ENCODE data around the gene CHST8.

CHST8 gene

GRCh38 chr19:33675501-33676124, 53.9 kb downstream of the CHST8 start:
- no peak for DNase-seq

- DNase-seq, result no peak
Observed at GRCh38 chr19:33676999-33677665, 55.4 kb downstream of the CHST8 start.

GRCh38 chr19:33677745-33678426, 56.1 kb downstream of the CHST8 start:
- DNase-seq, result no peak

- DNase-seq, result peak; percentile 79
Observed at GRCh38 chr19:33678796-33679585, 57.2 kb downstream of the CHST8 start.

- DNase-seq, result no peak
Observed at GRCh38 chr19:33679696-33680095, 57.9 kb downstream of the CHST8 start.

GRCh38 chr19:33681081-33681680, 59.4 kb downstream of the CHST8 start:
- no peak for DNase-seq

- DNase-seq, result no peak
Observed at GRCh38 chr19:33683881-33684537, 62.3 kb downstream of the CHST8 start.

- DNase-seq, result no peak
Observed at GRCh38 chr19:33684538-33685232, 62.9 kb downstream of the CHST8 start.

GRCh38 chr19:33685541-33685940, 63.8 kb downstream of the CHST8 start:
- DNase-seq, result no peak

GRCh38 chr19:33686262-33686661, 64.5 kb downstream of the CHST8 start:
- DNase-seq, result no peak

- DNase-seq, result no peak
Observed at GRCh38 chr19:33686687-33687480, 65.1 kb downstream of the CHST8 start.

GRCh38 chr19:33687481-33688170, 65.9 kb downstream of the CHST8 start:
- no peak for DNase-seq

- DNase-seq, result no peak
Observed at GRCh38 chr19:33688171-33688992, 66.6 kb downstream of the CHST8 start.

- no peak for DNase-seq
Observed at GRCh38 chr19:33689138-33689746, 67.5 kb downstream of the CHST8 start.

- no peak for DNase-seq
Observed at GRCh38 chr19:33689868-33690267, 68.1 kb downstream of the CHST8 start.

GRCh38 chr19:33690378-33691029, 68.8 kb downstream of the CHST8 start:
- no peak for DNase-seq

GRCh38 chr19:33691030-33691427, 69.3 kb downstream of the CHST8 start:
- DNase-seq, result no peak

- DNase-seq, result no peak
Observed at GRCh38 chr19:33691736-33692135, 70.0 kb downstream of the CHST8 start.

All from NCI-H1436 treated with DMSO at 0.1 percent for 48 hours (cell line).